OCI-LY3 (cell line): ENCODE results near the gene CA12.

Experiments
- EZH2phosphoT487 ChIP-seq: fragments of 200-600 bp; shearing (Covaris generic); IDR thresholded peaks from 2 replicates; pipeline ENCODE4 v1.6.1; 2018; ENCODE audit warnings: antibody characterized with exemption, mixed run types, low read depth
- TF ChIP-seq, protein P1 (sequence below): fragments of 200-600, 300-600 bp; sonication (generic); IDR thresholded peaks from 2 replicates; pipeline ENCODE4 v1.5.1; 2014; ENCODE audit warnings: antibody characterized with exemption, low read length, low read depth

DNA sequence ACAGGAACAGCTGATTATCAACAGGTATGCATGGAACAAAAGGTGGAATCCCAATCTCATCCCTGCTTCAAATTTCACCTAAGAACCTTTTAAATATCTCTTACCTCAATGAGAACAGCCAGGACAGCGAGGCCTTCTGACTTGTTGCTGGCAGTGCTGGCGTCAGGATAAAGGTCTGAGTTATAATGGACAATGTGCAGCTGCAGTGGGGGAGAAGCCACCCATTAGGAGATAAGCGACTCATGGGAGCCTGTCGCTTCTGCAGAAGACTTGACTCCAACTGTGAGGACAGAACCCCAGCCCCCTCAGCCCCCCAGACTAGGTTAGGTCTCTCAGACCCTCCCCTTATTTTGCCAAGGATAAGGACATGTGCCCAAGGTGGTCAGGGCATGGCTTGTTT, 39.7 kb downstream of the CA12 start:
- TF ChIP-seq, protein P1, sequence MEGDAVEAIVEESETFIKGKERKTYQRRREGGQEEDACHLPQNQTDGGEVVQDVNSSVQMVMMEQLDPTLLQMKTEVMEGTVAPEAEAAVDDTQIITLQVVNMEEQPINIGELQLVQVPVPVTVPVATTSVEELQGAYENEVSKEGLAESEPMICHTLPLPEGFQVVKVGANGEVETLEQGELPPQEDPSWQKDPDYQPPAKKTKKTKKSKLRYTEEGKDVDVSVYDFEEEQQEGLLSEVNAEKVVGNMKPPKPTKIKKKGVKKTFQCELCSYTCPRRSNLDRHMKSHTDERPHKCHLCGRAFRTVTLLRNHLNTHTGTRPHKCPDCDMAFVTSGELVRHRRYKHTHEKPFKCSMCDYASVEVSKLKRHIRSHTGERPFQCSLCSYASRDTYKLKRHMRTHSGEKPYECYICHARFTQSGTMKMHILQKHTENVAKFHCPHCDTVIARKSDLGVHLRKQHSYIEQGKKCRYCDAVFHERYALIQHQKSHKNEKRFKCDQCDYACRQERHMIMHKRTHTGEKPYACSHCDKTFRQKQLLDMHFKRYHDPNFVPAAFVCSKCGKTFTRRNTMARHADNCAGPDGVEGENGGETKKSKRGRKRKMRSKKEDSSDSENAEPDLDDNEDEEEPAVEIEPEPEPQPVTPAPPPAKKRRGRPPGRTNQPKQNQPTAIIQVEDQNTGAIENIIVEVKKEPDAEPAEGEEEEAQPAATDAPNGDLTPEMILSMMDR, result no peak
- no peak for TF ChIP-seq EZH2phosphoT487
